WTC11 (cell line): ENCODE measurements around the gene COL11A1.

Experiments
- CREB1 ChIP-seq: sonication (generic); formaldehyde crosslinking; IDR thresholded peaks from 2 replicates; pipeline ENCODE4 v1.8.0; 2023; ENCODE audit warnings: mild to moderate bottlenecking, missing genetic modification reagents
- ESRRA ChIP-seq: sonication (generic); formaldehyde crosslinking; IDR thresholded peaks from 2 replicates; pipeline ENCODE4 v1.8.1; 2022; ENCODE audit warnings: mild to moderate bottlenecking, missing genetic modification reagents, borderline replicate concordance
- FOXP1 ChIP-seq: sonication (generic); formaldehyde crosslinking; IDR thresholded peaks from 2 replicates; pipeline ENCODE4 v1.8.0; 2022; ENCODE audit warnings: missing genetic modification reagents, mild to moderate bottlenecking, moderate library complexity, borderline replicate concordance
- JUN ChIP-seq: sonication (generic); formaldehyde crosslinking; IDR thresholded peaks from 2 replicates; pipeline ENCODE4 v1.8.0; 2023; ENCODE audit warnings: mild to moderate bottlenecking, missing genetic modification reagents
- TCF7 ChIP-seq: sonication (generic); formaldehyde crosslinking; IDR thresholded peaks from 2 replicates; pipeline ENCODE4 v1.8.0; 2022; ENCODE audit warnings: mild to moderate bottlenecking, low read depth, missing genetic modification reagents, moderate library complexity
- ZNF416 ChIP-seq: fragments of 250-450 bp; sonication (Bioruptor Pico); IDR thresholded peaks from 2 replicates; pipeline ENCODE4 v1.9.0; 2021; ENCODE audit warnings: mild to moderate bottlenecking, inconsistent platforms
- TF ChIP-seq, protein P1 (sequence below): fragments of 200-600 bp; IDR thresholded peaks from 2 replicates; pipeline ENCODE4 v1.8.0; 2022; ENCODE audit warnings: antibody characterized with exemption
- TF ChIP-seq, protein P2 (sequence below): sonication (generic); formaldehyde crosslinking; conservative IDR thresholded peaks from 2 replicates; pipeline ENCODE4 v1.8.1; 2022; ENCODE audit warnings: mild to moderate bottlenecking, missing genetic modification reagents
- TF ChIP-seq, protein P3 (sequence below): sonication (generic); formaldehyde crosslinking; IDR thresholded peaks from 2 replicates; pipeline ENCODE4 v1.8.0; 2022; ENCODE audit warnings: mild to moderate bottlenecking, missing genetic modification reagents
- TF ChIP-seq, protein P4 (sequence below): sonication (generic); formaldehyde crosslinking; IDR thresholded peaks from 2 replicates; pipeline ENCODE4 v1.8.1; 2023; ENCODE audit warnings: mild to moderate bottlenecking, missing genetic modification reagents
- TF ChIP-seq, protein P5 (sequence below): sonication (generic); formaldehyde crosslinking; IDR thresholded peaks from 2 replicates; pipeline ENCODE4 v1.8.0; 2022; ENCODE audit warnings: missing genetic modification reagents
- TF ChIP-seq, protein P6 (sequence below): sonication (generic); formaldehyde crosslinking; IDR thresholded peaks from 2 replicates; pipeline ENCODE4 v1.8.1; 2022; ENCODE audit warnings: missing genetic modification reagents, borderline replicate concordance
- TF ChIP-seq, protein P7 (sequence below): sonication (generic); formaldehyde crosslinking; IDR thresholded peaks from 2 replicates; pipeline ENCODE4 v1.8.1; 2023; ENCODE audit warnings: mild to moderate bottlenecking, moderate library complexity, missing genetic modification reagents

DNA sequence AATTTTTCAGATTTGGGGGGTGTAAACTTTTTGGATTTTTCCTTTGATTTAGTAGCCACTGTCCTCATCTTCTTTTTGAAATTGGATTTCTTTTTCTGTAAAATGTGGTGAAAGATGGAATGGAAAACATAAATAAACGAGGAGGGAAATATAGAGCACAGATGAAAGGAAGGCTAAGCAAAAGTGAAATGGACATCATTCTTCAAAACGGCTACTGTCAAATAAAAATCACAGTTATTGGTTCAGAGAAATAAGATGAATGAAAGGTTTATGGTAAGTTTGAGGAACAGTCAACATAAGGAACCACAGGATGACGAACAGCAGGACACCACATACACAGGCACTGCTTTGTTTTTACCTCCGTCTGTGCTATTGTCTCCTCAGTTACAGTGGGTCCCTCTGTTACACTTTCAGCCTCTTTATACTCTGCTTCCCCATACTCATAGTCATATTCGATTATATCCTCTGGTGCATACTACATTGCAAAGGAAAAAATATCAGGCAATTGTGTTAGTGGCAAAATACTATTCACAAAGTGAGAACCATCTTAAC, 82.4 kb downstream of the COL11A1 start:
- TF ChIP-seq ZNF416 (no peak), CREB1 (CRISPR knock-in tag) (no peak), TCF7 (CRISPR knock-in tag) (no peak), JUN (no peak), ESRRA (CRISPR knock-in tag) (no peak), FOXP1 (CRISPR knock-in tag) (no peak)
- TF ChIP-seq, protein P1, sequence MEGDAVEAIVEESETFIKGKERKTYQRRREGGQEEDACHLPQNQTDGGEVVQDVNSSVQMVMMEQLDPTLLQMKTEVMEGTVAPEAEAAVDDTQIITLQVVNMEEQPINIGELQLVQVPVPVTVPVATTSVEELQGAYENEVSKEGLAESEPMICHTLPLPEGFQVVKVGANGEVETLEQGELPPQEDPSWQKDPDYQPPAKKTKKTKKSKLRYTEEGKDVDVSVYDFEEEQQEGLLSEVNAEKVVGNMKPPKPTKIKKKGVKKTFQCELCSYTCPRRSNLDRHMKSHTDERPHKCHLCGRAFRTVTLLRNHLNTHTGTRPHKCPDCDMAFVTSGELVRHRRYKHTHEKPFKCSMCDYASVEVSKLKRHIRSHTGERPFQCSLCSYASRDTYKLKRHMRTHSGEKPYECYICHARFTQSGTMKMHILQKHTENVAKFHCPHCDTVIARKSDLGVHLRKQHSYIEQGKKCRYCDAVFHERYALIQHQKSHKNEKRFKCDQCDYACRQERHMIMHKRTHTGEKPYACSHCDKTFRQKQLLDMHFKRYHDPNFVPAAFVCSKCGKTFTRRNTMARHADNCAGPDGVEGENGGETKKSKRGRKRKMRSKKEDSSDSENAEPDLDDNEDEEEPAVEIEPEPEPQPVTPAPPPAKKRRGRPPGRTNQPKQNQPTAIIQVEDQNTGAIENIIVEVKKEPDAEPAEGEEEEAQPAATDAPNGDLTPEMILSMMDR = no peak
- TF ChIP-seq, protein P2, sequence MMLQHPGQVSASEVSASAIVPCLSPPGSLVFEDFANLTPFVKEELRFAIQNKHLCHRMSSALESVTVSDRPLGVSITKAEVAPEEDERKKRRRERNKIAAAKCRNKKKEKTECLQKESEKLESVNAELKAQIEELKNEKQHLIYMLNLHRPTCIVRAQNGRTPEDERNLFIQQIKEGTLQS = no peak
- TF ChIP-seq, protein P3, sequence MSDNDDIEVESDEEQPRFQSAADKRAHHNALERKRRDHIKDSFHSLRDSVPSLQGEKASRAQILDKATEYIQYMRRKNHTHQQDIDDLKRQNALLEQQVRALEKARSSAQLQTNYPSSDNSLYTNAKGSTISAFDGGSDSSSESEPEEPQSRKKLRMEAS = no peak
- TF ChIP-seq, protein P4, sequence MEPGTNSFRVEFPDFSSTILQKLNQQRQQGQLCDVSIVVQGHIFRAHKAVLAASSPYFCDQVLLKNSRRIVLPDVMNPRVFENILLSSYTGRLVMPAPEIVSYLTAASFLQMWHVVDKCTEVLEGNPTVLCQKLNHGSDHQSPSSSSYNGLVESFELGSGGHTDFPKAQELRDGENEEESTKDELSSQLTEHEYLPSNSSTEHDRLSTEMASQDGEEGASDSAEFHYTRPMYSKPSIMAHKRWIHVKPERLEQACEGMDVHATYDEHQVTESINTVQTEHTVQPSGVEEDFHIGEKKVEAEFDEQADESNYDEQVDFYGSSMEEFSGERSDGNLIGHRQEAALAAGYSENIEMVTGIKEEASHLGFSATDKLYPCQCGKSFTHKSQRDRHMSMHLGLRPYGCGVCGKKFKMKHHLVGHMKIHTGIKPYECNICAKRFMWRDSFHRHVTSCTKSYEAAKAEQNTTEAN (CRISPR knock-in tag) = no peak
- TF ChIP-seq, protein P5, sequence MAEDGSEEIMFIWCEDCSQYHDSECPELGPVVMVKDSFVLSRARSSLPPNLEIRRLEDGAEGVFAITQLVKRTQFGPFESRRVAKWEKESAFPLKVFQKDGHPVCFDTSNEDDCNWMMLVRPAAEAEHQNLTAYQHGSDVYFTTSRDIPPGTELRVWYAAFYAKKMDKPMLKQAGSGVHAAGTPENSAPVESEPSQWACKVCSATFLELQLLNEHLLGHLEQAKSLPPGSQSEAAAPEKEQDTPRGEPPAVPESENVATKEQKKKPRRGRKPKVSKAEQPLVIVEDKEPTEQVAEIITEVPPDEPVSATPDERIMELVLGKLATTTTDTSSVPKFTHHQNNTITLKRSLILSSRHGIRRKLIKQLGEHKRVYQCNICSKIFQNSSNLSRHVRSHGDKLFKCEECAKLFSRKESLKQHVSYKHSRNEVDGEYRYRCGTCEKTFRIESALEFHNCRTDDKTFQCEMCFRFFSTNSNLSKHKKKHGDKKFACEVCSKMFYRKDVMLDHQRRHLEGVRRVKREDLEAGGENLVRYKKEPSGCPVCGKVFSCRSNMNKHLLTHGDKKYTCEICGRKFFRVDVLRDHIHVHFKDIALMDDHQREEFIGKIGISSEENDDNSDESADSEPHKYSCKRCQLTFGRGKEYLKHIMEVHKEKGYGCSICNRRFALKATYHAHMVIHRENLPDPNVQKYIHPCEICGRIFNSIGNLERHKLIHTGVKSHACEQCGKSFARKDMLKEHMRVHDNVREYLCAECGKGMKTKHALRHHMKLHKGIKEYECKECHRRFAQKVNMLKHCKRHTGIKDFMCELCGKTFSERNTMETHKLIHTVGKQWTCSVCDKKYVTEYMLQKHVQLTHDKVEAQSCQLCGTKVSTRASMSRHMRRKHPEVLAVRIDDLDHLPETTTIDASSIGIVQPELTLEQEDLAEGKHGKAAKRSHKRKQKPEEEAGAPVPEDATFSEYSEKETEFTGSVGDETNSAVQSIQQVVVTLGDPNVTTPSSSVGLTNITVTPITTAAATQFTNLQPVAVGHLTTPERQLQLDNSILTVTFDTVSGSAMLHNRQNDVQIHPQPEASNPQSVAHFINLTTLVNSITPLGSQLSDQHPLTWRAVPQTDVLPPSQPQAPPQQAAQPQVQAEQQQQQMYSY (CRISPR knock-in tag) = no peak
- TF ChIP-seq, protein P6, sequence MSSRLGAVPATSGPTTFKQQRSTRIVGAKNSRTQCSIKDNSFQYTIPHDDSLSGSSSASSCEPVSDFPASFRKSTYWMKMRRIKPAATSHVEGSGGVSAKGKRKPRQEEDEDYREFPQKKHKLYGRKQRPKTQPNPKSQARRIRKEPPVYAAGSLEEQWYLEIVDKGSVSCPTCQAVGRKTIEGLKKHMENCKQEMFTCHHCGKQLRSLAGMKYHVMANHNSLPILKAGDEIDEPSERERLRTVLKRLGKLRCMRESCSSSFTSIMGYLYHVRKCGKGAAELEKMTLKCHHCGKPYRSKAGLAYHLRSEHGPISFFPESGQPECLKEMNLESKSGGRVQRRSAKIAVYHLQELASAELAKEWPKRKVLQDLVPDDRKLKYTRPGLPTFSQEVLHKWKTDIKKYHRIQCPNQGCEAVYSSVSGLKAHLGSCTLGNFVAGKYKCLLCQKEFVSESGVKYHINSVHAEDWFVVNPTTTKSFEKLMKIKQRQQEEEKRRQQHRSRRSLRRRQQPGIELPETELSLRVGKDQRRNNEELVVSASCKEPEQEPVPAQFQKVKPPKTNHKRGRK (CRISPR knock-in tag) = no peak
- TF ChIP-seq, protein P7, sequence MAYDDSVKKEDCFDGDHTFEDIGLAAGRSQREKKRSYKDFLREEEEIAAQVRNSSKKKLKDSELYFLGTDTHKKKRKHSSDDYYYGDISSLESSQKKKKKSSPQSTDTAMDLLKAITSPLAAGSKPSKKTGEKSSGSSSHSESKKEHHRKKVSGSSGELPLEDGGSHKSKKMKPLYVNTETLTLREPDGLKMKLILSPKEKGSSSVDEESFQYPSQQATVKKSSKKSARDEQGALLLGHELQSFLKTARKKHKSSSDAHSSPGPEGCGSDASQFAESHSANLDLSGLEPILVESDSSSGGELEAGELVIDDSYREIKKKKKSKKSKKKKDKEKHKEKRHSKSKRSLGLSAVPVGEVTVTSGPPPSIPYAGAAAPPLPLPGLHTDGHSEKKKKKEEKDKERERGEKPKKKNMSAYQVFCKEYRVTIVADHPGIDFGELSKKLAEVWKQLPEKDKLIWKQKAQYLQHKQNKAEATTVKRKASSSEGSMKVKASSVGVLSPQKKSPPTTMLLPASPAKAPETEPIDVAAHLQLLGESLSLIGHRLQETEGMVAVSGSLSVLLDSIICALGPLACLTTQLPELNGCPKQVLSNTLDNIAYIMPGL (CRISPR knock-in tag) = no peak
